SKM-1 treated with dmso at 0.1 percent for 144 hours (cell line): ENCODE measurements around the gene PPFIA1.
"Not testable (repeated sequence)": the region's sequence is repeated elsewhere in the genome, so short reads cannot be mapped to it uniquely, and the experiment has no call there.

Experiments
- DNase-seq: peaks from one replicate; lab custom pipeline; 2025; ENCODE audit not compliant: unreplicated experiment; lab: John Stamatoyannopoulos, UW

PPFIA1 gene

DNA sequence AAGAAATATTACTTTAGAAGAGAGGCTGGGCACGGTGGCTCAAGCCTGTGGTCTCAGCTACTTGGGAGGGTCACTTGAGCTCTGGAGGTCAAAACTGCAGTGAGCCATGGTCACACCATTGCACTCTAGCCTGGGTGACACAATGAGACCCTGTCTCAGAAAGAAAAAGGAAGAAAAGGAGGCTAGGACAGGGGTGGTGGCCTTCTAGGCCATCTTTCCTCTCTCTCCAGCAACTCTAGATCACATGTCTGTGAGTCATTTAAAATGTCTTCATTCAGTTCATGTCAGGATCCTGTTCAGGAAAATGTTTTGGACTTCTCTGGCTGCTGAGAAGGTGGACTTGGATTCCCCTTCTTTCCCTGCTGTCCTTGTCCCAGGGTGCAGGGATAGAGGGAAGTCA, 53.3 kb downstream of the PPFIA1 start:
- DNase-seq = no peak

DNA sequence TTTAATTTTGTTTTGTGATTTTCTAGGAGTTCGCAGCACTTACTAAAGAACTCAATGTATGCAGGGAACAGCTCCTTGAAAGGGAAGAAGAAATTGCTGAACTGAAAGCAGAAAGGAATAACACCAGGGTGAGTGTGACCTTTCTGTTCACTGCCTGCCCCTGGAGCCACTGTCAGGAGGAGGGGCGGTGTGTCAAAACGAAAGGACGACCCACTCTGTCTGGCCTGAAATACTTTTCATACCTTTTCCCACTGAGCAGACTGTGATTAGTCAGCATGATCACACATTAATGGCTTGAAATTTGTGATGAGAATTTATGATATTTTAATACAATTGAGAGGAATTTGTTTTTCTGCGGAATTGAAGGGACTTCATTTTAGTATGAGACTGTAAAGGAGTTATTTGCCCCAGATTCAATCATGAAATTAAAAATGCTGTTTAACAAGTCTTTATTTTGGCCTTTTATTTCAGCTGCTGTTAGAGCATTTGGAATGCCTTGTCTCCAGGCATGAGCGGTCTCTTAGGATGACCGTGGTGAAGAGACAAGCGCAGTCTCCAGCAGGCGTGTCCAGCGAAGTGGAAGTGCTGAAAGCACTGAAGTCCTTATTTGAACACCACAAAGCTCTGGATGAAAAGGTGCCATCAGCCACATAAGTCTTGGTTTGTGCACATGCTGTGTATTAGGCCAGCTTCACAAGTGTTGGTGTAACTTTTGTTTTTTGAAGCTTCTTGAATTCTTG, 54.1 kb downstream of the PPFIA1 start:
- no peak for DNase-seq

DNA sequence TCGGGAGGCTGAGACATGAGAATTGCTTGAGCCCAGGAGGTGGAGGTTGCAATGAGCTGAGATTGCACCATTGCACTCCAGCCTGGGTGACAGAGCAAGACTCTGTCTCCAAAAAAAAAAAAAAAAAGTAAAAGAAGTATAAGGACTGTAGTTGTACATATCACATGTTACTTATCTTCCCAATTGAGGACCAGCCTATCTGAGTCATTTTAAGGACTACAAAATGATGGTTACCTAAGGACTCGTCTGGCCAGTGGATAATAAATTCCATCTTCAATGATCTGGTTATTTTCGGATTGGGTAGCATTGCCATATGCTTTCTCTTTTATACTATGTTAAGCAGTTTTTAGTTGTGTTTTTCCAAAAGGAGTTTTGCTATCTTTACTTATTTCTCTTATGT, 55.3 kb downstream of the PPFIA1 start:
- no peak for DNase-seq

DNA sequence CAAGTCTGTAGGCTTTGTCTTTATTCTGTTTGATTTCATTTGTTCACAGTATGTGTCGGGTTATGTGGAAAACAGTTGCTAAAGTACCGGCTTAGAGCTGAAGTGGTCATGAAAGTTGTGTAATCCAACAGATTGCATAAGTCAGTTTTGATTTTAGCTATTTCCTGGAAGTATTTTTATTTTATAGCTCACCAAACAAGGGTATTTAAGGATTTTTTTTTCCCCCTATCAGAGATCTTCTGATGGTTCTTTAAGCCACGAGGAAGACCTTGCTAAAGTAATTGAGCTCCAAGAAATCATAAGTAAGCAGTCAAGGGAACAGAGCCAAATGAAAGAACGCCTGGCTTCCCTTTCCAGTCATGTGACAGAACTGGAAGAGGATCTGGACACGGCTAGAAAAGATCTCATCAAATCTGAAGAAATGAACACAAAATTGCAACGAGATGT, 55.9 kb downstream of the PPFIA1 start:
- peak; percentile 29 for DNase-seq

- DNase-seq = no peak
Measured at GRCh38 chr11:70326833-70327232, 56.3 kb downstream of the PPFIA1 start.

DNA sequence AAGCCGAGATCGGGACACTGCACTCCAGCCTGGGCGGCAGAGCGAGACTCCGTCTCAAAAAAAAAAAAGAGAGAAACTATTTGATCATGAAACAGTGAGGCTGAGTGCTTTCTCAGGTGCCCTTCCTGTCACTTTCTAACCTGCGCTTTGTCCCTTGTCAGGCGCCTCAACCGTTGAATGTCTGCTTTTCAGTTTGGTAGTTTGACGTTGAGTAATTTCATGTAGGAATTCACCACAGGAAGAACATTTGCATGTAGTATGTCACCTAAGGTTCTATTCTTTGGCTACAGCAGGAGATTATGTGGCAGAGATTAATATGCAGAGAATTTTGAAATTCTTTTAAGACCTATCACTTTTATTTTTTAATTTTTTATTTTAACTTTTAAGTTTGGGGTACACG, 57.2 kb downstream of the PPFIA1 start:
- DNase-seq = no peak

DNA sequence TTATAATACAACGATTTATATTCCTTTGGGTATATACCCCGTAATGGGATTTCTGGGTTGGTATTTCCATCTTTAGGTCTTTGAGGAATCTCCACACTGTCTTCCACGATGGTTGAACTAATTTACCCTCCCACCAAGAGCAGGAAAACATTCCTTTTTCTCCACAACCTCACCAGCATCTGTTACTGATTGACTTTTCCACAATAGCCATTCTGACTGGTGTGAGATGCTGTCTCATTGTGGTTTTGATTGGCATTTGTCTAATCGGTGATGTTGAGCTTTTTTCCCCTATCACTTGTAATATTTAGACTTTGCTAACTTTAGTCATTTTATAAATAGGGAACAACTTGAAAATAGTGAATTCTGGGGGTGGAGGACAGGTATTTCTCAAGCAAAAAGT, 58.1 kb downstream of the PPFIA1 start:
- DNase-seq = no peak

GRCh38 chr11:70331320-70331843, 60.9 kb downstream of the PPFIA1 start:
- DNase-seq = not testable (repeated sequence)

DNA sequence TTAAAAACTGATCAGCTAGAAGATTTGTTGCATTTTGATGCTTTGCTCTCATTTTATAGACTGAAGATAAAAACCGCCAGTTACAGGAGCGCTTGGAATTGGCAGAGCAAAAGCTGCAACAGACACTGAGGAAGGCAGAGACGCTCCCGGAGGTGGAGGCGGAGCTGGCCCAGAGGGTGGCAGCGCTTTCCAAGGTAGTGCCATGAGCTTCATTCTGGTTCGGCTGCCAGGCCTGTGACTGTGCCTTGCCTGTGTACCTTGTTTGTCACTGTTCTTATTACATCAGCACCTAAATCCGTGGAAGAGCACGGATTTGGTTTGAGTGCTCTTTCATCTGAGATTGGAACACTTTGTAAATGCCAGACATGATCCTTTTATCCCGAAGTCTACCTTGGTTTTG, 61.4 kb downstream of the PPFIA1 start:
- no peak for DNase-seq

- DNase-seq = no peak
Measured at GRCh38 chr11:70332567-70332966, 62.1 kb downstream of the PPFIA1 start.

DNA sequence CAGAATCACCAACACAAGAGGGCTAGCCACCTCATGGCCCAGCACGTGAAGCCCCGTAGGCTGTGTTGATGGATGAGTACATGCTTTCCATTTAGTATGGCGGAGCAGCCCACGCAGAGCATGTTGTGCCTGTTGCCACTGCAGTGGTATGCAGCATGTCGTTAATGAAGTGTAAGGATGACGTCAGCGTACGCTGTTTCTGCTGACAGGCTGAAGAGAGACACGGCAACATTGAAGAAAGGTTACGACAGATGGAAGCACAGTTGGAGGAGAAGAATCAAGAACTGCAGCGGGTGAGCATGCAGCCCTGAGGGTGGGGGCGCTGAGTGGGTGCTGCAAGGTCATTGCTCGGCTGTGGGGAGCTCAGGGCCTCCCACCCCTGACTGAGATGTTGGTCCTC, 62.8 kb downstream of the PPFIA1 start:
- no peak for DNase-seq

DNA sequence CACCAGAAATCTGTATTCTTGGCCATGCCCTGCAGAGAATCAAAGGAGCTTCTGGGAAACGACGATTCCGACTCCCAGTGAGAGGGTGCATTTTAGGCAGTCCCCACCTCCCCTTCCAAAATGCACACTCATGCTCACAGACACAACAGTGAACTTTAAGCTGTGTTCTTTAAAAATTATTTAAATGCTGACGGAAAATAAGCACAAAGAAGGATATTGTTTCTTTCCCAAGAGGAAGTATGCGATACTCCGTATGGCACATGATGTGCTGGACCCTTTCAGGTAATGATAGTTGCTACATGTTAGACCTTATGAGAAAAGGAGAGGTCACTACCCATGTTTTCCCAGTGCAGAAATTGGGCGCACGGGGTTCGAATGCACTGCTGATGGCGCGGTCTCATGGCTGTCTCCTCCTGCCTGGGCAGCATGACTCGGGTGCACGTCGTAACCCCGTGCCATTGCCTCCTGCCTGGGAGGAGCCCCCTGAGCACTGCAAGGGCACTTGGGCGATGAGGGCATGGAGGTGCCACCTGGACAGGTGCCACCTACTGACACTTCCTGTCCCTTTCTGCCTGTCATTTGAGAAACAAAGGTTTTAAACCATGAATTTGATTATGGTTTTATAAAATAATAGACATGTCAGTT, 64.0 kb downstream of the PPFIA1 start:
- DNase-seq = no peak

- DNase-seq = no peak
Measured at GRCh38 chr11:70335511-70335910, 65.0 kb downstream of the PPFIA1 start.

GRCh38 chr11:70338594-70338993, 68.1 kb downstream of the PPFIA1 start:
- no peak for DNase-seq

GRCh38 chr11:70339066-70339465, 68.6 kb downstream of the PPFIA1 start:
- DNase-seq = no peak

- no peak for DNase-seq
Measured at GRCh38 chr11:70341881-70342429, 71.5 kb downstream of the PPFIA1 start.

- DNase-seq = no peak
Measured at GRCh38 chr11:70343636-70344035, 73.1 kb downstream of the PPFIA1 start.

- no peak for DNase-seq
Measured at GRCh38 chr11:70348191-70348590, 77.7 kb downstream of the PPFIA1 start.

- no peak for DNase-seq
Measured at GRCh38 chr11:70348608-70349007, 78.1 kb downstream of the PPFIA1 start.

DNA sequence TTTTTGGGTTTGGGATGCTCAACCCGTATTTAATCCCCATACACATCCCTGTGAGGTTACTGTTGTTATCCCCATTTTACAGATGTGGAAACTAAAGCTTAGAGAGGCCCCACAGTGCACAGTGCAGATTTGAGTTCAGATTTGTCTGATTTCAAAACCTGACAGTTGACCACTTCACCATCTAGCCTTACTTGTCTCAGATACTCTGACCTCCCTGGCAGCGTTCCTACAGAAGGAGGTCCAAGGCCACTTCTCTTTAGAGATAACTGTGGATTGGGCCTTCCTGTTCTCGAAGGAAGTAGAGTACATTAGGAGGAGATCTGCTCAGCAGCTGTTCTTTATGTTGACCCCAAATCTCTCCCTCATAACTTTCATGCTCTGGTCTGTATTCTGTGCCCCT, 81.2 kb downstream of the PPFIA1 start:
- DNase-seq = no peak

GRCh38 chr11:70352100-70352499, 81.6 kb downstream of the PPFIA1 start:
- no peak for DNase-seq

GRCh38 chr11:70352601-70353000, 82.1 kb downstream of the PPFIA1 start:
- DNase-seq = no peak
